Urinary bladder (tissue), 4 donors: ENCODE measurements around the gene YBEY. TPM values are rescaled to one million over a fixed set of nuclear protein-coding genes. Genes with fewer than 3 reads are reported as not detected.
"Not testable (repeated sequence)": the region's sequence is repeated elsewhere in the genome, so short reads cannot be mapped to it uniquely, and the experiment has no call there.

ENCODE experiments used
- DNase-seq: peaks from one replicate; pipeline ENCODE4 v3.0.0-alpha.2; 2015; ENCODE audit errors: extremely low spot score
- H3K27ac ChIP-seq: one replicate; pipeline ENCODE4 v1.5.1; 2013; ENCODE audit warnings: low read depth, mild to moderate bottlenecking, moderate library complexity
- H3K36me3 ChIP-seq: one replicate; pipeline ENCODE4 v1.6.1; 2013; ENCODE audit warnings: mild to moderate bottlenecking, moderate library complexity; ENCODE audit not compliant: insufficient read depth
- H3K4me1 ChIP-seq: one replicate; pipeline ENCODE4 v1.6.1; 2013; ENCODE audit warnings: mild to moderate bottlenecking, moderate library complexity; ENCODE audit not compliant: insufficient read depth
- H3K4me3 ChIP-seq: one replicate; pipeline ENCODE4 v1.5.1; 2013; ENCODE audit warnings: low read depth, low read length
- WGBS: extraction: QIAGEN DNeasy Blood & Tissue Kit; methylation state at CpG from one replicate; pipeline ENCODE4 v1.1.7; 2013; 5-methylcytosine and 5-hydroxymethylcytosine counted together
- polyA plus RNA-seq: library from polyadenylated mRNA; stranded (reverse); fragments of 200-250 nt; gene quantifications from one replicate; pipeline ENCODE4 v1.2.3, GENCODE V29; 2013
- total RNA-seq: library from RNA; depleted of rRNA; stranded (reverse); fragments of >200 nt; gene quantifications from one replicate; pipeline ENCODE4 v1.2.3, GENCODE V29; 2014
- donor health status: healthy with polysubstance abuse.
- donor health status: healthy.

YBEY gene
- 10.6 TPM for total RNA-seq
- 12.1 TPM for polyA plus RNA-seq

GRCh38 chr21:46285761-46286647 lies at the start of gene YBEY:
YBEY (plus strand) TSS chr21:46286342; CDS start chr21:46286914, 572 bp downstream.
- under 1% methylated on average over 105 of the region's 105 CpGs for WGBS
- peak within 1 kb of the TSS; percentile 94 for H3K27ac ChIP-seq
- peak within 1 kb of the TSS; percentile 93 for H3K4me3 ChIP-seq
- H3K4me1 ChIP-seq = peaks cover 3% of the 10 kb centered on the region
- no peaks in the 10 kb centered on the region for H3K36me3 ChIP-seq
- DNase-seq = peak; percentile 76

- H3K27ac ChIP-seq = no peak overlapping the region
- WGBS = 92% methylated on average over 5 of the region's 5 CpGs
- DNase-seq = no peak
- no peaks in the 10 kb centered on the region for H3K4me1 ChIP-seq
- H3K4me3 ChIP-seq = no peak overlapping the region
- peaks cover 6% of the 10 kb centered on the region for H3K36me3 ChIP-seq
These were observed 48.7 kb upstream of the YBEY start for GRCh38 chr21:46237474-46237873.

GRCh38 chr21:46239817-46240325 lies 46.3 kb upstream of the YBEY start:
- no peak for DNase-seq
- Histone ChIP-seq H3K4me3 (no peak overlapping the region), H3K4me1 (no peaks in the 10 kb centered on the region), H3K36me3 (peaks cover 3% of the 10 kb centered on the region), H3K27ac (no peak overlapping the region)
- WGBS = 88% methylated on average over 7 of the region's 7 CpGs

- not testable (repeated sequence) for H3K4me1 ChIP-seq, H3K4me3 ChIP-seq, H3K27ac ChIP-seq, DNase-seq, H3K36me3 ChIP-seq
- 92% methylated on average over 1 of the region's 1 CpG for WGBS
These were observed 44.6 kb upstream of the YBEY start for GRCh38 chr21:46241577-46241976.

GRCh38 chr21:46243325-46243724 lies 42.8 kb upstream of the YBEY start:
- H3K4me3 ChIP-seq = no peak overlapping the region
- no peak overlapping the region for H3K27ac ChIP-seq
- WGBS = 90% methylated on average over 8 of the region's 8 CpGs
- no peaks in the 10 kb centered on the region for H3K4me1 ChIP-seq
- DNase-seq = no peak
- H3K36me3 ChIP-seq = peaks cover 3% of the 10 kb centered on the region

GRCh38 chr21:46243960-46244361 lies 42.2 kb upstream of the YBEY start:
- H3K36me3 ChIP-seq = peaks cover 6% of the 10 kb centered on the region
- no peaks in the 10 kb centered on the region for H3K4me1 ChIP-seq
- no peak overlapping the region for H3K27ac ChIP-seq
- DNase-seq = no peak
- no peak overlapping the region for H3K4me3 ChIP-seq
- 90% methylated on average over 3 of the region's 3 CpGs for WGBS

GRCh38 chr21:46244602-46245001 lies 41.5 kb upstream of the YBEY start:
- peaks cover 6% of the 10 kb centered on the region for H3K36me3 ChIP-seq
- WGBS = 90% methylated on average over 8 of the region's 8 CpGs
- no peak overlapping the region for H3K4me3 ChIP-seq

GRCh38 chr21:46245213-46245915 lies 40.8 kb upstream of the YBEY start:
- 79% methylated on average over 3 of the region's 3 CpGs for WGBS
- no peaks in the 10 kb centered on the region for H3K4me1 ChIP-seq
- peaks cover 3% of the 10 kb centered on the region for H3K36me3 ChIP-seq
- DNase-seq = no peak
- H3K4me3 ChIP-seq = no peak overlapping the region
- no peak overlapping the region for H3K27ac ChIP-seq

More at GRCh38 chr21:46244602-46245001, 41.5 kb upstream of the YBEY start:
- H3K27ac ChIP-seq = no peak overlapping the region
- no peaks in the 10 kb centered on the region for H3K4me1 ChIP-seq
- DNase-seq = no peak

GRCh38 chr21:46246345-46246744 lies 39.8 kb upstream of the YBEY start:
- WGBS = 85% methylated on average over 6 of the region's 6 CpGs
- no peaks in the 10 kb centered on the region for H3K4me1 ChIP-seq
- no peak for DNase-seq
- H3K4me3 ChIP-seq = no peak overlapping the region
- H3K36me3 ChIP-seq = peaks cover 3% of the 10 kb centered on the region
- H3K27ac ChIP-seq = no peak overlapping the region

GRCh38 chr21:46247699-46248421 lies 38.3 kb upstream of the YBEY start:
- Histone ChIP-seq H3K4me1 (no peaks in the 10 kb centered on the region), H3K4me3 (no peak overlapping the region), H3K27ac (no peak overlapping the region), H3K36me3 (peaks cover 5% of the 10 kb centered on the region)
- 96% methylated on average over 3 of the region's 3 CpGs for WGBS
- no peak for DNase-seq

GRCh38 chr21:46248422-46248782 lies 37.7 kb upstream of the YBEY start:
- Histone ChIP-seq H3K36me3 (peaks cover 5% of the 10 kb centered on the region), H3K27ac (no peak overlapping the region), H3K4me3 (no peak overlapping the region), H3K4me1 (no peaks in the 10 kb centered on the region)
- DNase-seq = no peak
- WGBS = 89% methylated on average over 1 of the region's 1 CpG

GRCh38 chr21:46248827-46249226 lies 37.3 kb upstream of the YBEY start:
- no peak overlapping the region for H3K27ac ChIP-seq
- WGBS = 93% methylated on average over 2 of the region's 2 CpGs
- peaks cover 5% of the 10 kb centered on the region for H3K36me3 ChIP-seq

GRCh38 chr21:46250146-46250725 lies 35.9 kb upstream of the YBEY start:
- Histone ChIP-seq H3K27ac (no peak overlapping the region), H3K4me1 (no peaks in the 10 kb centered on the region), H3K36me3 (peaks cover 5% of the 10 kb centered on the region), H3K4me3 (no peak overlapping the region)
- 88% methylated on average over 6 of the region's 6 CpGs for WGBS
- no peak for DNase-seq

More at GRCh38 chr21:46248827-46249226, 37.3 kb upstream of the YBEY start:
- Histone ChIP-seq H3K4me1 (no peaks in the 10 kb centered on the region), H3K4me3 (no peak overlapping the region)
- no peak for DNase-seq
